ENCODE results near the gene ZNF33B.

The ZNF33B gene

Small RNA genes lying within 50 kb of the gene (small RNA-seq; reads per million reads assigned to genes)
- gene AL022345.1 = 0 reads per million in 2 experiments
- gene AL022345.2 = 0 reads per million in 2 experiments
- 0 reads per million in 2 experiments for gene AL022345.3
- gene FXYD6P1 = 0 reads per million in 2 experiments
- gene RNU6-1170P = 0 reads per million in 2 experiments
